ENCODE results near the gene BLOC1S3.

DNA sequence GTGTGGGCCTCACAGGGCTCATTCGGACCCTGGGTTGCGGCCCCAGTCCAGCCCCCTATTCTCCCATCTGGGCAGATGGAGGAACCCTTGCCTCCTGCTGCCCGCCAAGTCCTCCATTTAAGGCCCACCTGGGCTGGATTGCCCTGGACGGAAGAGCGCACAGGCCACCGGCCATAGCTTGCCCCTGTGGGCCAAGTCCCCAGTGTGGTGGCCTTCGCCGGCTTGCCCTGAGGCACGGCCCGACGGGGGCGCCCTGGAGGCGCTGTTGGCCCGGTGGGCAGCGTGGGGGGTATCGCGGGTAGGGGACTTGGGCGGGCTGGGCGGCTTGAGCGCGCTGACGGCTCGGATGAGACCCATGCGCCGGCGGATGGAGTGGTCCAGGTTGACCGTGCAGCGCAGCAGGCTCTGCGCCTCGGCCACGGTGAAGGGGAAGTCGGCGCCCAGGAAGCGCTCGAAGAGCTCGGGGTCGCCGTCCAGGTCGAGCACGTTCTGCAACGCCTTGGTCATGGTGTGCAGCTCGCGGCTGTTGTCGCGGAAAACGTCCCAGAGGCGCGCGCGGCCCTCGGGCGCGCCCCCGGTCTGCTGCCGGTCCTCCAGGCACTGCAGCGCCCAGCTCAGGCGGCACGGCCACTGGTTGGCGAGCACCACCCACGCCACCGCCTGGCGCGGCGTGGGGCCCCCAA, 26.6 kb upstream of the BLOC1S3 start:
- TF ChIP-seq, protein P1, sequence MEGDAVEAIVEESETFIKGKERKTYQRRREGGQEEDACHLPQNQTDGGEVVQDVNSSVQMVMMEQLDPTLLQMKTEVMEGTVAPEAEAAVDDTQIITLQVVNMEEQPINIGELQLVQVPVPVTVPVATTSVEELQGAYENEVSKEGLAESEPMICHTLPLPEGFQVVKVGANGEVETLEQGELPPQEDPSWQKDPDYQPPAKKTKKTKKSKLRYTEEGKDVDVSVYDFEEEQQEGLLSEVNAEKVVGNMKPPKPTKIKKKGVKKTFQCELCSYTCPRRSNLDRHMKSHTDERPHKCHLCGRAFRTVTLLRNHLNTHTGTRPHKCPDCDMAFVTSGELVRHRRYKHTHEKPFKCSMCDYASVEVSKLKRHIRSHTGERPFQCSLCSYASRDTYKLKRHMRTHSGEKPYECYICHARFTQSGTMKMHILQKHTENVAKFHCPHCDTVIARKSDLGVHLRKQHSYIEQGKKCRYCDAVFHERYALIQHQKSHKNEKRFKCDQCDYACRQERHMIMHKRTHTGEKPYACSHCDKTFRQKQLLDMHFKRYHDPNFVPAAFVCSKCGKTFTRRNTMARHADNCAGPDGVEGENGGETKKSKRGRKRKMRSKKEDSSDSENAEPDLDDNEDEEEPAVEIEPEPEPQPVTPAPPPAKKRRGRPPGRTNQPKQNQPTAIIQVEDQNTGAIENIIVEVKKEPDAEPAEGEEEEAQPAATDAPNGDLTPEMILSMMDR (conservative IDR thresholded peaks at IDR 0.05): no peak
- no peak for TF ChIP-seq ZFX (IDR thresholded peaks at IDR 0.05)

Measured in C4-2B (cell line).